HepG2 (cell line): ENCODE results near the gene GALNT10. TPM values are rescaled to one million over a fixed set of nuclear protein-coding genes. Genes with fewer than 3 reads are reported as not detected.

Source experiments
- ATAC-seq: fragments of 200-7000 bp; cut with Tn5 transposase; 3 replicates; pipeline ENCODE4 v1.9.1; 2020; ENCODE audit warnings: mild to moderate bottlenecking, moderate library complexity
- BruUV-seq: library from RNA; stranded (reverse); fragments of 400-500 nt; replicated peaks from 2 replicates; lab custom pipeline; 2021; lab: Mats Ljungman, UMichigan
- CTCF ChIA-PET: fragments of 300-600 bp; formaldehyde crosslinking; extraction: SDS; loops from one replicate; lab custom pipeline; 2021; ENCODE audit warnings: low total read pairs, inconsistent platforms, low intra/inter-chr PET ratio; lab: Yijun Ruan, JAX
- POLR2A ChIA-PET: fragments of 350-600 bp; sonication (Branson Sonifier 250); formaldehyde crosslinking; loops from one replicate; lab custom pipeline; 2020; ENCODE audit warnings: antibody characterized with exemption, inconsistent platforms; lab: Yijun Ruan, JAX
- DNase-seq: peaks from one replicate; pipeline ENCODE4 v3.0.0-alpha.2; 2015; ENCODE audit warnings: low spot score
- FAIRE-seq: peaks from 3 replicates; lab custom pipeline; 2011; peaks lifted over from hg19 to GRCh38; lab: Jason Lieb, UNC
- H2AFZ ChIP-seq: one replicate; pipeline ENCODE4 v1.6.1; 2011; ENCODE audit warnings: low read length, inconsistent platforms
- H3K27ac ChIP-seq: fragments of 300-600 bp; 3 replicates; pipeline ENCODE4 v1.8.0; 2011; ENCODE audit warnings: mixed run types, mild to moderate bottlenecking, mixed read lengths, low read length, inconsistent platforms; ENCODE audit not compliant: insufficient read depth; ENCODE audit errors: extremely low read length
- H3K27me3 ChIP-seq, 2 experiments: fragments of 200-600 bp in 1 of 2; 2 replicates in 1 of 2; 3 replicates in 1 of 2; pipeline versions ENCODE4 v1.6.0 to v1.8.0; 2011; ENCODE audit warnings: low read length in 2 of 2, mild to moderate bottlenecking in 2 of 2, moderate library complexity in 2 of 2, inconsistent platforms in 1 of 2; ENCODE audit not compliant: insufficient read depth in 2 of 2, control insufficient read depth in 1 of 2
- H3K36me3 ChIP-seq, 2 experiments: fragments of 200-600 bp in 1 of 2; replicated peaks in 1 of 2; 2 replicates in 1 of 2; 3 replicates in 1 of 2; pipeline versions ENCODE4 v1.5.1 to v1.8.0; 2011; ENCODE audit warnings: low read length in 2 of 2, inconsistent platforms in 1 of 2; ENCODE audit not compliant: insufficient read depth in 2 of 2, control insufficient read depth in 1 of 2
- H3K4me1 ChIP-seq: 2 replicates; pipeline ENCODE4 v1.5.1; 2012; ENCODE audit warnings: low read length, inconsistent platforms; ENCODE audit not compliant: insufficient read depth
- H3K4me2 ChIP-seq: 2 replicates; pipeline ENCODE4 v1.6.0; 2011; ENCODE audit warnings: low read depth, low read length, inconsistent platforms
- H3K4me3 ChIP-seq, 3 experiments: fragments of 200-600 bp in 1 of 3; sonication (generic), shearing (Covaris generic) in 1 of 3; replicated peaks in 1 of 3; 2 replicates each; pipeline ENCODE4 v1.5.1; 2011 to 2016; ENCODE audit warnings: low read length in 3 of 3, inconsistent platforms in 2 of 3, low read depth in 2 of 3, mild to moderate bottlenecking in 2 of 3, control low read depth in 1 of 3, mixed read lengths in 1 of 3; ENCODE audit not compliant: insufficient read depth in 1 of 3
- H3K79me2 ChIP-seq: one replicate; pipeline ENCODE4 v1.6.1; 2011; ENCODE audit warnings: low read length, inconsistent platforms; ENCODE audit not compliant: insufficient read depth
- H3K9ac ChIP-seq: 2 replicates; pipeline ENCODE4 v1.6.0; 2011; ENCODE audit warnings: mild to moderate bottlenecking, low read depth, low read length, inconsistent platforms; ENCODE audit not compliant: insufficient read depth
- H3K9me3 ChIP-seq: 2 replicates; pipeline ENCODE4 v1.5.1; 2012; ENCODE audit warnings: mild to moderate bottlenecking, low read length
- H4K20me1 ChIP-seq: 2 replicates; pipeline ENCODE4 v1.6.0; 2011; ENCODE audit warnings: inconsistent platforms, mild to moderate bottlenecking, low read length, moderate library complexity; ENCODE audit not compliant: insufficient read depth
- CC2D1A ChIP-seq: sonication (generic); formaldehyde crosslinking; IDR thresholded peaks from 2 replicates; pipeline ENCODE4 v1.8.1; 2023; ENCODE audit warnings: mild to moderate bottlenecking, missing genetic modification reagents
- MAFF ChIP-seq: IDR thresholded peaks from 2 replicates; pipeline ENCODE4 v1.6.1; 2011; ENCODE audit warnings: low read depth, low read length, improper control_type of control experiment
- MYNN ChIP-seq: sonication (generic); formaldehyde crosslinking; IDR thresholded peaks from 2 replicates; pipeline ENCODE4 v1.4.0; 2020; ENCODE audit warnings: mild to moderate bottlenecking, low read depth, missing genetic modification reagents
- RBAK ChIP-seq: sonication (generic); formaldehyde crosslinking; IDR thresholded peaks from 2 replicates; pipeline ENCODE4 v1.5.1; 2020; ENCODE audit warnings: mild to moderate bottlenecking, missing genetic modification reagents
- RBFOX2 ChIP-seq: fragments of 200-400 bp; formaldehyde crosslinking; IDR thresholded peaks from 2 replicates; pipeline ENCODE4 v1.6.1; 2017; ENCODE audit warnings: low read depth, mild to moderate bottlenecking, low read length
- SAFB2 ChIP-seq: sonication (generic); formaldehyde crosslinking; IDR thresholded peaks from 2 replicates; pipeline ENCODE4 v1.5.1; 2020; ENCODE audit warnings: missing genetic modification reagents, low read depth, mild to moderate bottlenecking, borderline replicate concordance
- TAF15 ChIP-seq: fragments of 200-400 bp; formaldehyde crosslinking; IDR thresholded peaks from one replicate; pipeline ENCODE4 v1.6.1; 2018; ENCODE audit warnings: mild to moderate bottlenecking, low read depth, low read length; ENCODE audit not compliant: poor library complexity, severe bottlenecking
- THYN1 ChIP-seq: sonication (generic); formaldehyde crosslinking; IDR thresholded peaks from 2 replicates; pipeline ENCODE4 v1.8.1; 2023; ENCODE audit warnings: low read depth, mild to moderate bottlenecking, moderate library complexity, missing genetic modification reagents, borderline replicate concordance
- ZNF496 ChIP-seq: sonication (generic); formaldehyde crosslinking; IDR thresholded peaks from 2 replicates; pipeline ENCODE4 v1.8.1; 2023; ENCODE audit warnings: mild to moderate bottlenecking, moderate library complexity, missing genetic modification reagents; ENCODE audit not compliant: insufficient replicate concordance
- ZNF589 ChIP-seq: sonication (generic); formaldehyde crosslinking; conservative IDR thresholded peaks from 2 replicates; pipeline ENCODE4 v1.8.0; 2022; ENCODE audit warnings: mild to moderate bottlenecking, moderate library complexity, missing genetic modification reagents
- ZNF713 ChIP-seq: sonication (generic); formaldehyde crosslinking; IDR thresholded peaks from 2 replicates; pipeline ENCODE4 v1.4.0; 2020; ENCODE audit warnings: mild to moderate bottlenecking, missing genetic modification reagents
- ZNF775 ChIP-seq: sonication (generic); formaldehyde crosslinking; IDR thresholded peaks from 2 replicates; pipeline ENCODE4 v1.4.0; 2020; ENCODE audit warnings: missing genetic modification reagents, mild to moderate bottlenecking, moderate library complexity, borderline replicate concordance
- ZSCAN9 ChIP-seq: IDR thresholded peaks from 2 replicates; pipeline ENCODE4 v1.6.1; 2016; ENCODE audit warnings: borderline replicate concordance
- WGBS: methylation state at CpG from one replicate; pipeline ENCODE4 v1.1.6; 2017; ENCODE audit warnings: low lambda C conversion rate; 5-methylcytosine and 5-hydroxymethylcytosine counted together
- in situ Hi-C: cut with HindIII; loops from 2 replicates; pipeline ENCODE4 v1.10.0; 2017; ENCODE audit warnings: low pct_unique_long_range_greater_than_20kb; ENCODE audit not compliant: extremely low pct_ligation_motif_present
- intact Hi-C: fragments of 100-400 bp; cut with micrococcal nuclease; formaldehyde crosslinking; loops from one replicate; pipeline ENCODE4 v1.10.0; 2022; ENCODE audit not compliant: unreplicated experiment
- polyA plus RNA-seq, 8 experiments: library from polyadenylated mRNA; depleted of rRNA in 3 of 8; stranded (reverse) in 7 of 8; unstranded in 1 of 8; fragments of >200 nt; fragmentation: Illumina TruSeq in 4 of 8; extraction: Trizol in 4 of 8; gene quantifications; 2 replicates each; pipeline versions ENCODE4 v1.2.1 to v1.2.3, GENCODE V29; 2011 to 2016; ENCODE audit warnings: low read depth in 4 of 8, missing spikeins in 1 of 8, mixed read lengths in 1 of 8; ENCODE audit not compliant: insufficient read depth in 1 of 8
- total RNA-seq, 5 experiments: library from RNA; depleted of rRNA; stranded (reverse); fragments of >200 nt; fragmentation: Illumina TruSeq; extraction: Trizol; gene quantifications; 2 replicates each; pipeline ENCODE4 v1.2.3, GENCODE V29; 2016; ENCODE audit warnings: low read depth in 1 of 5
- TF ChIP-seq, protein P1 (sequence below): sonication (generic); formaldehyde crosslinking; conservative IDR thresholded peaks from 2 replicates; pipeline ENCODE4 v1.8.0; 2022; ENCODE audit warnings: missing genetic modification reagents
- TF ChIP-seq, protein P2 (sequence below): sonication (generic); formaldehyde crosslinking; conservative IDR thresholded peaks from 2 replicates; pipeline ENCODE4 v1.4.0; 2020; ENCODE audit warnings: missing genetic modification reagents
- TF ChIP-seq, protein P3 (sequence below): sonication (generic); formaldehyde crosslinking; IDR thresholded peaks from 2 replicates; pipeline ENCODE4 v1.8.0; 2022; ENCODE audit warnings: low read depth, missing genetic modification reagents
- TF ChIP-seq, protein P4 (sequence below): sonication (generic); formaldehyde crosslinking; IDR thresholded peaks from 2 replicates; pipeline ENCODE4 v1.5.1; 2020; ENCODE audit warnings: missing genetic modification reagents, mild to moderate bottlenecking, borderline replicate concordance

Gene GALNT10
- total and polyA plus RNA-seq, 2 of the 13 experiments (the other 11 are each of a cell fraction or from before 2014, with no cell fraction given): 8.1 to 11.2 TPM

DNA sequence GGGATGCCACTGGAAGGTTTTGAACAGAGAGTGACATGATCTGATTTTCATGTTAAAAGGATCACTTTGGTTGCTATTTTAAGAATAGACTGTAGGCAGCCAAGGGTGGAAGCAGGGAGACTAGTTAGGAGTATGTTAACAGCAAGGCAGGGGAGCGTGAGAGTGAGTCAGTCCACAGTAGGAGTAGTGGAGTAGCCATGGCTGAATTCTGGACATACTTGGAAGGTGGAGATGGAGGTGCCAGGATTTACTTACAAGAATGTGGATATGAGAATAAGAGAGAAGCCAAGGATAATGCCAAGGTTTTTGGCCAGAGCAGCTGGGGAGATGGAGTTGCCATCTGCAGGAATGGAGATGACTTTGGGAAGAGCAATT, 118.8 kb downstream of the GALNT10 start:
- no peak for FAIRE-seq
- no peak for ATAC-seq
- in situ Hi-C loops (no loop called here), intact Hi-C loops (no loop called here)
- Histone ChIP-seq H3K36me3 (no peaks in the 10 kb centered on the region), H4K20me1 (no peaks in the 10 kb centered on the region), H3K27ac (no peak overlapping the region), H3K9ac (no peak overlapping the region), H3K4me2 (no peak overlapping the region), H3K27me3 (no peaks in the 10 kb centered on the region), H3K79me2 (no peaks in the 10 kb centered on the region), H2AFZ (no peak overlapping the region), H3K4me1 (no peaks in the 10 kb centered on the region), H3K9me3 (no peaks in the 10 kb centered on the region), H3K4me3 (no peak overlapping the region)
- CTCF ChIA-PET: no interaction called here
- POLR2A ChIA-PET: no interaction called here
- 100% methylated on average over 1 of the region's 1 CpG for WGBS
- no TSS peak for BruUV-seq
- no peak for DNase-seq
- no peak for TF ChIP-seq ZNF775 (CRISPR knock-in tag)
- TF ChIP-seq, protein P1, sequence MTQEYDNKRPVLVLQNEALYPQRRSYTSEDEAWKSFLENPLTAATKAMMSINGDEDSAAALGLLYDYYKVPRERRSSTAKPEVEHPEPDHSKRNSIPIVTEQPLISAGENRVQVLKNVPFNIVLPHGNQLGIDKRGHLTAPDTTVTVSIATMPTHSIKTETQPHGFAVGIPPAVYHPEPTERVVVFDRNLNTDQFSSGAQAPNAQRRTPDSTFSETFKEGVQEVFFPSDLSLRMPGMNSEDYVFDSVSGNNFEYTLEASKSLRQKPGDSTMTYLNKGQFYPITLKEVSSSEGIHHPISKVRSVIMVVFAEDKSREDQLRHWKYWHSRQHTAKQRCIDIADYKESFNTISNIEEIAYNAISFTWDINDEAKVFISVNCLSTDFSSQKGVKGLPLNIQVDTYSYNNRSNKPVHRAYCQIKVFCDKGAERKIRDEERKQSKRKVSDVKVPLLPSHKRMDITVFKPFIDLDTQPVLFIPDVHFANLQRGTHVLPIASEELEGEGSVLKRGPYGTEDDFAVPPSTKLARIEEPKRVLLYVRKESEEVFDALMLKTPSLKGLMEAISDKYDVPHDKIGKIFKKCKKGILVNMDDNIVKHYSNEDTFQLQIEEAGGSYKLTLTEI (CRISPR knock-in tag): no peak
- TF ChIP-seq, protein P2, sequence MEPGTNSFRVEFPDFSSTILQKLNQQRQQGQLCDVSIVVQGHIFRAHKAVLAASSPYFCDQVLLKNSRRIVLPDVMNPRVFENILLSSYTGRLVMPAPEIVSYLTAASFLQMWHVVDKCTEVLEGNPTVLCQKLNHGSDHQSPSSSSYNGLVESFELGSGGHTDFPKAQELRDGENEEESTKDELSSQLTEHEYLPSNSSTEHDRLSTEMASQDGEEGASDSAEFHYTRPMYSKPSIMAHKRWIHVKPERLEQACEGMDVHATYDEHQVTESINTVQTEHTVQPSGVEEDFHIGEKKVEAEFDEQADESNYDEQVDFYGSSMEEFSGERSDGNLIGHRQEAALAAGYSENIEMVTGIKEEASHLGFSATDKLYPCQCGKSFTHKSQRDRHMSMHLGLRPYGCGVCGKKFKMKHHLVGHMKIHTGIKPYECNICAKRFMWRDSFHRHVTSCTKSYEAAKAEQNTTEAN: no peak
- no peak for TF ChIP-seq ZNF713 (CRISPR knock-in tag)
- no peak for TF ChIP-seq ZNF496 (CRISPR knock-in tag)
- TF ChIP-seq, protein P3, sequence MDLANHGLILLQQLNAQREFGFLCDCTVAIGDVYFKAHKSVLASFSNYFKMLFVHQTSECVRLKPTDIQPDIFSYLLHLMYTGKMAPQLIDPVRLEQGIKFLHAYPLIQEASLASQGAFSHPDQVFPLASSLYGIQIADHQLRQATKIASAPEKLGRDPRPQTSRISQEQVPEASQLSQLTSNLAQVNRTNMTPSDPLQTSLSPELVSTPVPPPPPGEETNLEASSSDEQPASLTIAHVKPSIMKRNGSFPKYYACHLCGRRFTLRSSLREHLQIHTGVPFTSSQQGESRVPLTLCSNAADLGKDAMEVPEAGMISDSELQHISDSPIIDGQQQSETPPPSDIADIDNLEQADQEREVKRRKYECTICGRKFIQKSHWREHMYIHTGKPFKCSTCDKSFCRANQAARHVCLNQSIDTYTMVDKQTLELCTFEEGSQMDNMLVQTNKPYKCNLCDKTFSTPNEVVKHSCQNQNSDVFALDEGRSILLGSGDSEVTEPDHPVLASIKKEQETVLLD (CRISPR knock-in tag): no peak
- no peak for TF ChIP-seq SAFB2
- TF ChIP-seq MAFF: no peak
- TF ChIP-seq MYNN (CRISPR knock-in tag): no peak
- no peak for TF ChIP-seq RBFOX2
- no peak for TF ChIP-seq ZSCAN9 (CRISPR knock-in tag)
- no peak for TF ChIP-seq RBAK (CRISPR knock-in tag)
- TF ChIP-seq ZNF589: no peak
- TF ChIP-seq, protein P4, sequence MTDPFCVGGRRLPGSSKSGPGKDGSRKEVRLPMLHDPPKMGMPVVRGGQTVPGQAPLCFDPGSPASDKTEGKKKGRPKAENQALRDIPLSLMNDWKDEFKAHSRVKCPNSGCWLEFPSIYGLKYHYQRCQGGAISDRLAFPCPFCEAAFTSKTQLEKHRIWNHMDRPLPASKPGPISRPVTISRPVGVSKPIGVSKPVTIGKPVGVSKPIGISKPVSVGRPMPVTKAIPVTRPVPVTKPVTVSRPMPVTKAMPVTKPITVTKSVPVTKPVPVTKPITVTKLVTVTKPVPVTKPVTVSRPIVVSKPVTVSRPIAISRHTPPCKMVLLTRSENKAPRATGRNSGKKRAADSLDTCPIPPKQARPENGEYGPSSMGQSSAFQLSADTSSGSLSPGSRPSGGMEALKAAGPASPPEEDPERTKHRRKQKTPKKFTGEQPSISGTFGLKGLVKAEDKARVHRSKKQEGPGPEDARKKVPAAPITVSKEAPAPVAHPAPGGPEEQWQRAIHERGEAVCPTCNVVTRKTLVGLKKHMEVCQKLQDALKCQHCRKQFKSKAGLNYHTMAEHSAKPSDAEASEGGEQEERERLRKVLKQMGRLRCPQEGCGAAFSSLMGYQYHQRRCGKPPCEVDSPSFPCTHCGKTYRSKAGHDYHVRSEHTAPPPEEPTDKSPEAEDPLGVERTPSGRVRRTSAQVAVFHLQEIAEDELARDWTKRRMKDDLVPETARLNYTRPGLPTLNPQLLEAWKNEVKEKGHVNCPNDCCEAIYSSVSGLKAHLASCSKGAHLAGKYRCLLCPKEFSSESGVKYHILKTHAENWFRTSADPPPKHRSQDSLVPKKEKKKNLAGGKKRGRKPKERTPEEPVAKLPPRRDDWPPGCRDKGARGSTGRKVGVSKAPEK (CRISPR knock-in tag): no peak
- TF ChIP-seq TAF15: no peak
- TF ChIP-seq CC2D1A: no peak
- TF ChIP-seq THYN1: no peak
